Ecto neural progenitor cell (in vitro differentiated cells): ENCODE results near the gene ZNF385D.

ENCODE experiments used
- DNase-seq: peaks from one replicate; pipeline ENCODE4 v3.0.0-alpha.2; 2018; ENCODE audit warnings: low spot score

ZNF385D gene

GRCh38 chr3:21750080-21750696, 822 bp downstream of the ZNF385D start:
- DNase-seq, result peak; percentile 44

- DNase-seq, result no peak
Measured at GRCh38 chr3:21747966-21748555, 2.9 kb downstream of the ZNF385D start.

- no peak for DNase-seq
Measured at GRCh38 chr3:21747376-21747775, 3.6 kb downstream of the ZNF385D start.

- no peak for DNase-seq
Measured at GRCh38 chr3:21745966-21746365, 5.0 kb downstream of the ZNF385D start.

GRCh38 chr3:21744793-21745192, 6.2 kb downstream of the ZNF385D start:
- DNase-seq, result no peak

- DNase-seq, result no peak
Measured at GRCh38 chr3:21738935-21739702, 11.9 kb downstream of the ZNF385D start.

- no peak for DNase-seq
Measured at GRCh38 chr3:21738283-21738682, 12.7 kb downstream of the ZNF385D start.

GRCh38 chr3:21734746-21735145, 16.3 kb downstream of the ZNF385D start:
- DNase-seq, result no peak

- DNase-seq, result no peak
Measured at GRCh38 chr3:21729888-21730459, 21.0 kb downstream of the ZNF385D start.

- DNase-seq, result no peak
Measured at GRCh38 chr3:21729331-21729730, 21.7 kb downstream of the ZNF385D start.

- DNase-seq, result no peak
Measured at GRCh38 chr3:21722768-21723167, 28.2 kb downstream of the ZNF385D start.

- DNase-seq, result no peak
Measured at GRCh38 chr3:21722301-21722700, 28.7 kb downstream of the ZNF385D start.

- DNase-seq, result no peak
Measured at GRCh38 chr3:21718943-21719591, 31.9 kb downstream of the ZNF385D start.

GRCh38 chr3:21718161-21718765, 32.7 kb downstream of the ZNF385D start:
- DNase-seq, result no peak

GRCh38 chr3:21715662-21716061, 35.3 kb downstream of the ZNF385D start:
- DNase-seq, result no peak

- DNase-seq, result no peak
Measured at GRCh38 chr3:21705769-21706168, 45.2 kb downstream of the ZNF385D start.

- no peak for DNase-seq
Measured at GRCh38 chr3:21704796-21705195, 46.2 kb downstream of the ZNF385D start.

- no peak for DNase-seq
Measured at GRCh38 chr3:21703291-21703690, 47.7 kb downstream of the ZNF385D start.

- no peak for DNase-seq
Measured at GRCh38 chr3:21697707-21698106, 53.3 kb downstream of the ZNF385D start.

GRCh38 chr3:21694506-21694905, 56.5 kb downstream of the ZNF385D start:
- DNase-seq, result no peak

- no peak for DNase-seq
Measured at GRCh38 chr3:21691036-21691435, 60.0 kb downstream of the ZNF385D start.

- no peak for DNase-seq
Measured at GRCh38 chr3:21682206-21682605, 68.8 kb downstream of the ZNF385D start.
